ENCODE measurements around the gene KCP.
A peak's percentile ranks its signal among the peaks of the same experiment; 100 is the strongest.

Gene KCP

DNA sequence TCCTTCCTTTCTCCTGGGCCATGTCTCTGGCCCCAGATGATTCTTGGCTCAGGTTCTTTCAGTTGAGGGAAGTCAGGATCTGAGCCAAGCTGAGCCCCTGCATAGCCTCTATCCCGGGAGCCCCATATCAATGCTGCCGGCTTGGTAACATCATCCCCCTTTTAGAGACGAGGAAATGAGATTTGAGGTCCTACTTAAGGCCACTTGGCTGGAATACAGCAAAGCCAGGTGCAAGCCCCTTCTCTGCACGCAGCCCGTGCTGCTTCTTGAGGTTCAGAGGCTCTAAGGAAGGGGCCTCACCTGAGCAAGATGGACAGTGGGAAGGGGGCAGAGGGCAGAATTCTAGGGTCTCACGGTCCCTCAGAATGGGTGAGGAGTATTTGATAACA is 24.8 kb upstream of the KCP start:
- H3K9me3 Mint-ChIP-seq, result no peaks in the 10 kb centered on the region
- DNase-seq (ENCODE audit: low spot score in 2 of 2) (no peak), ATAC-seq (replicated peaks; ENCODE audit: extremely low read depth, poor library complexity, severe bottlenecking) (no peak)
- H3K27ac Mint-ChIP-seq (ENCODE audit: low read depth), result no peak overlapping the region
- peaks cover 22% of the 10 kb centered on the region for H3K27me3 Mint-ChIP-seq
- H3K4me1 Mint-ChIP-seq, result peaks cover 29% of the 10 kb centered on the region
- no peaks in the 10 kb centered on the region for H3K36me3 Mint-ChIP-seq (ENCODE audit: insufficient read depth)
- H3K4me3 Mint-ChIP-seq, result no peak overlapping the region

DNA sequence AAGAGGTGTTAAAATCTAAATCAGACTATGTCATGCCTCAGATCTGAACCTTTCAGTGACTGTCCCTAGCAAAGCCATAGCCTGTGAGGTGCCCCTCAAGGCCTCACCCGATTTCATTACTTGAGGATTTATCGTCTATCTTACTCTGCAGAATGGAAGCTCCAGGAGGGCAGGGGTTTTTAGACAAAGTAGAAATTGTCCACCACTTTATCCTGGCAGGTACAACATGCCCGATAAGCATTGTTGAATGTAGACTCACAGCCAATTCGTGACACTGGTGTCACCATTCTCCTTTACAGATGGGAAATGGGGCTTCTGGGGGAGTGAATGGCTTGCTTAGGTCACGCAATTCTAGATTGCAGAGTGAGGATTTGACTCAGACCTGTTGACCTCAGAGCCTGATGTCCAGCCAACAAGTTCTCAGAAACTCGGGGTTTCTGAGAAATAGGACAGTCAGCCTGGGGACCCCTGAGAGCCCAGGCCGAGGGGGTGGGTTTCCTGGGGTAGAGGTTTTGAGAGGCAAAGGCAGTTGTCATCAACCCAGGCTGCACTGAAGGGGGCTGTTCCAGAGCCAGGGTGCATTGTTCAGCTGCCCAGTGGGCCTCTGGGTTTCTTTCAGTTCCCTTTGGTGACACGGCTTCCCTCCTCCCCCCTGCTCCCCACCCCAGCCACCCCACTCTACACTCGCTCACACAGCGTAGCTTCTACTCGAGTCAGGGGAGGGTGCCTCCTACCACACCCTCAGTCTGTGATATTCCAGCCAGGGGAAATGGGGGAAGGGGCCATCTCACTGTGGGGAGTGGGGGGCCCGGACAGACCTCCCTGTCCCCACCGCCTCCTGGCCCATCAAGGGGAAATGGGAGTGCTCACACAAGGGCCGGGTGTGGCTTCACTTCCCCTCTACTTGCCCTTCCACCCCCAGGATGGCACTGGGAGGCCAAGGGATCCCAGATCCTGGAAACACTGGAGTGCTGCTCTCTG is 24.1 kb upstream of the KCP start:
- DNase-seq (ENCODE audit: low spot score in 2 of 2) (no peak), ATAC-seq (replicated peaks; ENCODE audit: extremely low read depth, poor library complexity, severe bottlenecking) (peak; percentile 29)
- Mint-ChIP-seq H3K9me3 (no peaks in the 10 kb centered on the region), H3K27me3 (peaks cover 22% of the 10 kb centered on the region), H3K4me1 (peaks cover 26% of the 10 kb centered on the region), H3K4me3 (no peak overlapping the region), H3K27ac (ENCODE audit: low read depth) (no peak overlapping the region), H3K36me3 (ENCODE audit: insufficient read depth) (no peaks in the 10 kb centered on the region)

DNA sequence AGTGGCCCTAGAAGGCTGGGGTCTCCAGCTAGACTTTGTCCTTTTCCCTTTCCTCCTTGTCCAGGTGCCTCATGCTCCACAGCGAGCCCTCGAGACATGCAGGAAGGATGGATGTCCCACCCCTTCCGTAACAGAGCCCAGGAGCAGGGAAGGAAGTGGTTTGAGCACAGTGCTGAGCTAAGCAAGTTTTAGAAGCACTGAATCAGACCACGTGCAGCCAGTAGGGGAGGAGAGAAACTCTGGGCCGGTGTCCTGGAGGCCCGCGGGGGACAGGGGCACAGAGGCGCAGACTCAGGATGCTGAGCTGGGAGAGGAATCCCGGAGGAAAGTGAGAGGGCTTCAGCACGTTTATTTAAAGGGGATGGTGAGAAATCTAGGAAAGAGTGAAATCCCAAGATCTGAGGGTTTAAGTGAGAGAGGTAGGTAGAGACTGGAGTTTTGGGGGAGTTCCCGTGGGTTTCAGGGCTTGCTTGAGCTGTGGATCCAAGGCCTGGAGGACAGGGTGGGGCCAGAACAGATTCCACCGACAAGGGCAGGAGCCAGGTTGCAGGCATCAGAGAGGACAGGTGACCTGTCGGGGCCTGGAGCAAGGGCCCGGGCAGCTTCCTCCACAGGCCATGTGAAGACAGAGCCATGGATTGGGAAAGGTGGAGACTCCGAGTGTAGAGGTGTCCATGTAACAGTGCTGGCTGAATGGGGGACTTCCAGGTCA is 22.8 kb upstream of the KCP start:
- Mint-ChIP-seq H3K36me3 (ENCODE audit: insufficient read depth) (no peaks in the 10 kb centered on the region), H3K4me1 (peaks cover 20% of the 10 kb centered on the region), H3K27ac (ENCODE audit: low read depth) (peak overlapping the region; percentile 49), H3K4me3 (peak overlapping the region; percentile 52), H3K27me3 (peaks cover 17% of the 10 kb centered on the region), H3K9me3 (no peaks in the 10 kb centered on the region)
- DNase-seq (ENCODE audit: low spot score in 2 of 2) (no peak), ATAC-seq (replicated peaks; ENCODE audit: extremely low read depth, poor library complexity, severe bottlenecking) (peak; percentile 67)

DNA sequence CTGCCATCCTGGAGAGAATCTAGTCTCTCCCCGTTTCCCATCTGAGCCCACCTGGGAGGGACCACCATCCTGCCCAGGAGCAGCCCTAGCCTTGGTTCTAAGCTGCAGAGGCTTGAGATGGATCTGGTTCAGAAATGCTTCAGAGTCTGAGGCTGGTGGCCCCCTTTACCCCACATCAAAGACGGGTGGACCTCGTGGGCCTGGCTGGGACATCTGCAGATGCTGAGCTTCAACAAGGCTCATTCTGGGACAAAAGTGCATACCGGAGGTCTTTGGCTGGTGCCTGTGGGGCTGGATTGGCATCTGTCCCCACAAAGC is 22.3 kb upstream of the KCP start:
- peak overlapping the region; percentile 49 for H3K27ac Mint-ChIP-seq (ENCODE audit: low read depth)
- no peak for DNase-seq (ENCODE audit: low spot score in 2 of 2)
- H3K4me1 Mint-ChIP-seq, result peaks cover 19% of the 10 kb centered on the region
- peaks cover 19% of the 10 kb centered on the region for H3K27me3 Mint-ChIP-seq
- peak overlapping the region; percentile 52 for H3K4me3 Mint-ChIP-seq
- ATAC-seq (replicated peaks; ENCODE audit: extremely low read depth, poor library complexity, severe bottlenecking), result no peak
- H3K36me3 Mint-ChIP-seq (ENCODE audit: insufficient read depth), result no peaks in the 10 kb centered on the region
- H3K9me3 Mint-ChIP-seq, result no peaks in the 10 kb centered on the region

DNA sequence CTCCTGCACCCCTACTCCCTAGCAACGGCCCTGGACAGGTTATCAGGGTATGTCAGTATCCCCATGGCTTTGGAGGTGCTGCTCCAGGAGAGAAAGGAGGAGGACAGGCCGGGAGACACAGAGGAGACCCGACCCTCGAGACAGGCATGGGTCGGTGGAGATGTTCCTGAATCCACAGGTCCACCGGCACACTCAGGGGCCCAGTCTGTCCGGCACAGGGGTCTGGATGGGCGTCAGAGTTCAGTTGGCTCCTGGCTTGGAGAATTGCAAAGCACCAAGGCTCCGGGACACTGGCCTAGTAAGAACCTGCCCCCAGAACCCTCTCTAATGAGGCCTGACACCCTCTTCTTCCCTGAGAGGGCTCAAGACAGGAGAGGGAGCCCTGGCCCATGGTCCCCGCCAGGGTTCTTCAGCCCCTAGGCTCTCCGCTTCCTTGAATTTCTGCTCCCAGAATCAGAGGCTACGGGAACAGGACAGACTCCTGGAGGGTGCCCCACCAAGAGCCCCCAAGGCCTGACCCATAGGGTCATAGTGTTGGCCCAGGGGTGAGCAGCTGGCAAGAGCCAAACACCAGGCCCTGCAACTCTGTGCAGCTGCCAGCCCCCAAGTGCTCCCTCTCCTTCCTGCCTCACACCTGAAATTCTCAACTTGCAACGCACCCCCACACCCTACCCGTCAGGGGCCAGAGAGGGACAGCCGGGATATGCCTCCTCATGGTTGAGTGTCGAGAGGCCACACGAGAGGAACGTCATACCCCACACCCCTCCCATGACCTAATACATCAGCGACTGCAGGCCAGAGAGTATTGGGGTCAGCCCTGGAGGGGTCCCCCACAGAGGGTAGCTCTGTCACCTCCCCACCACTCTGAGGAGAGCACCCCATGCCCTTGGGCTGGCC is 21.7 kb upstream of the KCP start:
- no peak for ATAC-seq (replicated peaks; ENCODE audit: extremely low read depth, poor library complexity, severe bottlenecking)
- H3K27me3 Mint-ChIP-seq, result peaks cover 18% of the 10 kb centered on the region
- no peaks in the 10 kb centered on the region for H3K36me3 Mint-ChIP-seq (ENCODE audit: insufficient read depth)
- H3K4me3 Mint-ChIP-seq, result no peak overlapping the region
- no peaks in the 10 kb centered on the region for H3K9me3 Mint-ChIP-seq
- DNase-seq (ENCODE audit: low spot score in 2 of 2), result no peak
- no peak overlapping the region for H3K27ac Mint-ChIP-seq (ENCODE audit: low read depth)
- peaks cover 18% of the 10 kb centered on the region for H3K4me1 Mint-ChIP-seq

DNA sequence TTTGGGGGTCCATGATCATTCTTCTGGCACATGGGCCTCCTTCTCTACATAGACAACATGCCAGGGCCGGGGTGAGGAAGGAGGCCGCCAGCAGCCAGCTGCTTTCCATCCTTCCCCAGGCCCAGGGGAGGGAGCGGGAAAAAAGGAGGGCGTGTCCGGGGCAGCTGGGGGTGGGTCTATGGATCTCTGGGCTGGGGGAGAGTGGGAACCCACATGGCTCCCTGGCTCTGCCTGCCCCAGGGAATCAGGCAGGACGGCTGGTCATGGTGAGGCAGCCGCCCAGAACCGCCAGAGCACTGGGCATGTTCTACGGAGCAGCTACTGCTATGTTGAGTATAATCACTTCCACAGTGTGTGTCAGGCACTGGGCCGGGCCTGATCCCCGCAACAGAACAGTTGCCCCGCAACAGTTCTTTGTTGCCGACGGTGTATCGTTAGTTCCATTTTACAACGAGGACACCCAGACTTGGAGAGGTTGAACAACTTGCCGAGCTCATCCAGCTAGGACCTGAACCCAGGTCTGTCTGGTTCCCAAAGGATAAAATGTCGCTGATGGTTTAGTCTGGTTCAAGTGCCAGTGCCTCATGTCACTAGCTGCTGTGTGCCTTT is 20.8 kb upstream of the KCP start:
- Mint-ChIP-seq H3K4me1 (peaks cover 13% of the 10 kb centered on the region), H3K27me3 (peaks cover 10% of the 10 kb centered on the region), H3K9me3 (no peaks in the 10 kb centered on the region), H3K36me3 (ENCODE audit: insufficient read depth) (no peaks in the 10 kb centered on the region), H3K4me3 (no peak overlapping the region), H3K27ac (ENCODE audit: low read depth) (no peak overlapping the region)
- DNase-seq (ENCODE audit: low spot score in 2 of 2) (no peak), ATAC-seq (replicated peaks; ENCODE audit: extremely low read depth, poor library complexity, severe bottlenecking) (no peak)

DNA sequence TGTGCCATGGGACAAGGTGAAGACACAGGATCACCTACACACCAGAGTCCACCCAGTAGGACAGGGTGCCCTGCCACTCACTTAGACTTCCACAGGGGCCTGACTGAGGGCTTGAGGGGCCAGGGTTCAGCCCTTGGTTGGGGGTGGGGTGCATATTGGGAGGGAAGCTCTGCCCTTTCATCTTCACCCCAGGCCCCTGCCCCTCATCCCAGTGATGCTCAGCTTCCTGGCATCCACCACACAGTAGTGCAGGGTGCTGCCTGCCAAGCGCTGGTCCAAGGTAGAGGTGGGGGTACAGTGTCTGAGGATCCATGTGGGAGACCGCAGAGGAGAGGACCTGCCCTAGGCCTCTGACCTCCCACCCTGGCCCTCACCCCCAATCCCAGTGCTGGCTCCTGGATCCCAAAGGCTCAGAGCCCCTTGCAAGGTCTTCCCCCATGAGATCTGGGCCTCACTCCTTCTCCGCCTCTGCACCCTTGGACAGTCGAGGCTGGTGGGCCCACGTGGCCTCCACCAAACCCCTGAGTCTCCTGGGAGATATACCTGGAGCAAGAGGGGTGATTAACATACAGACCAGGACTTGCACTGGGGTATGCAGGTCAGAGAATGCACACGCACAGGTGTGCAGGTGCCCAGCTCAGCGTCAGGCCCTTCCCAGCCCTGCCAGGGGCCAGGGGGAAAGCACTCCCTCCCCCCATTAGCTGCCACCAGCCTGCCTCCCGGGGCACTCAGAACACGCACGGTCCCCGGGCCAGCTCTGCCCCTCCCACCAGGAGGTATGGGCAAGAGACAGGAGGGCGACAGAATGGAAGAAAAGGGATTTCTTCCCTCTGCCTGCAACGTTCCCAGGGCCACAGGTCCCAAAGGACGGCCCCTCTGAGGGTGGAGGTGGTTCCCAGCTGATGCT is 18.6 kb upstream of the KCP start:
- peaks cover 13% of the 10 kb centered on the region for H3K4me1 Mint-ChIP-seq
- H3K27me3 Mint-ChIP-seq, result peaks cover 10% of the 10 kb centered on the region
- no peak for DNase-seq (ENCODE audit: low spot score in 2 of 2)
- H3K27ac Mint-ChIP-seq (ENCODE audit: low read depth), result no peak overlapping the region
- H3K36me3 Mint-ChIP-seq (ENCODE audit: insufficient read depth), result no peaks in the 10 kb centered on the region
- no peak for ATAC-seq (replicated peaks; ENCODE audit: extremely low read depth, poor library complexity, severe bottlenecking)
- H3K4me3 Mint-ChIP-seq, result no peak overlapping the region
- no peaks in the 10 kb centered on the region for H3K9me3 Mint-ChIP-seq

DNA sequence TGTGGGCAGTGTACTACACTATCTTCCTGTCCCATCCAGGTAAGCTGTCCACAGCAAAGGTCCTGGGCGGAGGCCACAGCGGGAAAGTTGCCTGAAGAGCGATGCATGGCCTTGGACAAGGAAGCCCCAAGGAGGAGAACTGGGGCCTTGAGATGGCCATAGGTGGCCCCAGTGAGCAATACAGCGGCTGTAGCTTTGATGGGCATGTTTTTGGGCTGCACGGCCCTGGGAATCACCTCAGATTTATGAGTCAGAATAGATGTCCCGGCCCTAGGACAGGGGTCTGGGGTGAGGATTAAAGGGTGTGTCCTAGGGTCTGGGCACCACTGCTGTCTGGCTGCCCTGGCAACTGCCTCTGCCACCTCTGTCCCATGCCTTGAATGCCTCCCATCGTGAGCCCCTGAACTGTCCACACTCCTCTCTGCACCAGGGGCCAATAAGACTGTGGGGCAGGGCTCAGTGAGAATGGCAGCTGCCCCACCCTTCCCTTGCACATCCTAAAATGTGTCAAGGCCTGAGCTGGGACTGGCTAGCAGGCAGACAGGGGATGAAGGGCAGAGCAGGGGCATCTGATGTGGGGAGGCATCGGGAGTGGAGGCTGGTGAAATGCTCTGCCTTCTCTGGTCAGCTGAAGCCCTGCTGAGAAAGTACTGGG is 17.8 kb upstream of the KCP start:
- Mint-ChIP-seq H3K27me3 (peaks cover 14% of the 10 kb centered on the region), H3K4me1 (peaks cover 9% of the 10 kb centered on the region), H3K4me3 (no peak overlapping the region), H3K36me3 (ENCODE audit: insufficient read depth) (no peaks in the 10 kb centered on the region), H3K9me3 (no peaks in the 10 kb centered on the region), H3K27ac (ENCODE audit: low read depth) (no peak overlapping the region)
- DNase-seq (ENCODE audit: low spot score in 2 of 2) (no peak), ATAC-seq (replicated peaks; ENCODE audit: extremely low read depth, poor library complexity, severe bottlenecking) (no peak)

DNA sequence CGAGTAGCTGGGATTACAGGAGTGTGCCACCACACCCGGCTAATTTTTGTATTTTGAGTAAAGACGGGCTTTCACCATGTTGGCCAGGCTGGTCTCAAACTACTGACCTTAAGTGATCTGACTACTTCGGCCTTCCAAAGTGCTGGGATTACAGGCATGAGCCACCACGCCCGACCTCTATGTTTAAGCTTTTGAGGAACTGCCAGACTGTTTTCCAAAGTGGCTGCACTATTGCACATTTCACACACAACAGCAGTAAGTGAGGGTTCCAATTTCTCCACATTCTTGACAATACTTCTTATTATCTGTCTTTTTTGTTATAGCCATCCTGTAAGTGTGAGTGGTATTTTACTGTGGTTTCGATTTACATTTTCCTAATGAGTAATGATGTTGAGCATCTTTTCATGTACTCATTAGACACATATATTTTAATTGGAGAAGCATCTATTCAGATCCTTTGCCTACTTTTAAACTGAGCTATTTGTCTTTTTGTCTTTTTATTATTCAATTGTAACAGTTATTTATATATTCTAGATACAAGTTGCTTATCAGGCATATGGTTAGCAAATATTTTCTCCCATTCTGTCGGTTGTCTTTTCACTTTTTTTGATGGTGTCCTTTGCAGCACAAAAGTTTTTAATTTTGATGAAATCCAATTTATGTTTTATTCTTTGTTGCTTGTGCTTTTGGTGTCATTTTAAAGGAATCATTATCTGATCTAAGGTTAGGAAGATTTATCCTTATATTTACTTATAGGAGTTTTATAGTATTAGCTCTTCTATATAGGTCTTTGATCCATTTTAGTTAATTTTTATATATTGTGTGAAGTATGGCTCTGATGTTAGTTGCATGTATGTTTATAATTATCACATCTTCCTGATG is 14.4 kb upstream of the KCP start:
- Mint-ChIP-seq H3K27ac (ENCODE audit: low read depth) (no peak overlapping the region), H3K36me3 (ENCODE audit: insufficient read depth) (no peaks in the 10 kb centered on the region), H3K4me1 (no peaks in the 10 kb centered on the region), H3K27me3 (peaks cover 20% of the 10 kb centered on the region), H3K4me3 (no peak overlapping the region), H3K9me3 (no peaks in the 10 kb centered on the region)
- DNase-seq (ENCODE audit: low spot score in 2 of 2) (no peak), ATAC-seq (replicated peaks; ENCODE audit: extremely low read depth, poor library complexity, severe bottlenecking) (no peak)

DNA sequence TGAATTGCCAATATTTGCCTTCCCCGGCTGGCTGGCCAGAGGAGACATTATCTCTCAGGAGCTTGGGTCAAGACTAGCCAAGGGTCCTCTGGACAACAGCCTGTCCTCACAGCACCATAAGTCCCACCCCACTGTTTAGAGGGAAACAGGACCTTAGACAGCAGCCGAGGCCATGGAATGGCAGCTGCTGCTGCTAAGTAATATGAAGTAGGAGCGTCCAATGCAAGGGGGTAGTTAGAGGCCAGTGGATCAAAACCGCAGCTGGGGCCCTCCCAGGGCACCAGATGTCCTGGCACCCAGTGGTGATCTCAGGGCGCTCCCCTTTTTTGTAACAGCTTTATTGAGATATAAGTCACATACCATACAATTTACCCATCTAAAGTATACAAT is 12.9 kb upstream of the KCP start:
- Mint-ChIP-seq H3K27me3 (peaks cover 34% of the 10 kb centered on the region), H3K4me3 (no peak overlapping the region), H3K27ac (ENCODE audit: low read depth) (no peak overlapping the region), H3K36me3 (ENCODE audit: insufficient read depth) (no peaks in the 10 kb centered on the region), H3K9me3 (no peaks in the 10 kb centered on the region), H3K4me1 (no peaks in the 10 kb centered on the region)
- no peak for ATAC-seq (replicated peaks; ENCODE audit: extremely low read depth, poor library complexity, severe bottlenecking)
- no peak for DNase-seq (ENCODE audit: low spot score in 2 of 2)

Measured in central memory CD8-positive, alpha-beta T cell (primary cell).